Activated CD4-positive, CD25-positive, alpha-beta regulatory T cell treated with anti-CD3 and anti-CD28 coated beads, Interleukin-2, amount 50 U/mL, for 72 hours (primary cell): Measurements from ENCODE around the gene NXNL1.

Experiments
- DNase-seq: peaks from one replicate; pipeline ENCODE4 v3.0.0; 2021

Gene NXNL1

DNA sequence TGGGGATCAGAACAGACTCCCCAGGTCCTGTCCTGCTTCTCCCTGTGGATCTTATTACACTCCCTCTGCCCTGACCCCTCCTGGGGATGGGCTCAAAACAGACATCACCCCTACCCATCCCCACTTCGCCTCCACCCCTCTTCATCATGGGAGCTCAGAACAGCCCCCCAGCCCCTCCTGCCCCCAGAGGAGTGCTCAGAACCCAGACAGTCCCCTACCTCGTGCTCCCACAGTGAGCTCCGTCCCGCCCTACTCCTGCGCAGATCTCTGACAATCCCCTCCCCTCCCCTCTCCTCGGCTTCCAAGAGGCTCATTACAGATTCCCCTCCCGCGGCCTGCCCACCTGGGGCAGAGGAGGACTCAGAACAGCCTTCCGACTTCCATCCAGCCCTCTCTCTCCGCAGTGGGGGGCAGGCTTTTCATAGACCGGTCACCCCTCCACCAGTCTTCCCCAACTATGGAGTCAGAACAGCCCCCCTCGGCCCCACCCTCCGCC is 6.1 kb downstream of the NXNL1 start:
- no peak for DNase-seq

GRCh38 chr19:17451820-17452219 is 8.9 kb downstream of the NXNL1 start:
- no peak for DNase-seq

GRCh38 chr19:17450264-17451075 is 10.3 kb downstream of the NXNL1 start:
- DNase-seq, result no peak

GRCh38 chr19:17448131-17448967 is 12.4 kb downstream of the NXNL1 start, which contains the start of gene TMEM221:
Gene TMEM221, minus strand, starts transcription at chr19:17448668. Its CDS starts 206 bp downstream, at chr19:17448462.
- peak; percentile 48 for DNase-seq

GRCh38 chr19:17447704-17448130 is 13.0 kb downstream of the NXNL1 start:
- no peak for DNase-seq

- DNase-seq, result no peak
These were observed 15.1 kb downstream of the NXNL1 start for GRCh38 chr19:17445526-17446165.

DNA sequence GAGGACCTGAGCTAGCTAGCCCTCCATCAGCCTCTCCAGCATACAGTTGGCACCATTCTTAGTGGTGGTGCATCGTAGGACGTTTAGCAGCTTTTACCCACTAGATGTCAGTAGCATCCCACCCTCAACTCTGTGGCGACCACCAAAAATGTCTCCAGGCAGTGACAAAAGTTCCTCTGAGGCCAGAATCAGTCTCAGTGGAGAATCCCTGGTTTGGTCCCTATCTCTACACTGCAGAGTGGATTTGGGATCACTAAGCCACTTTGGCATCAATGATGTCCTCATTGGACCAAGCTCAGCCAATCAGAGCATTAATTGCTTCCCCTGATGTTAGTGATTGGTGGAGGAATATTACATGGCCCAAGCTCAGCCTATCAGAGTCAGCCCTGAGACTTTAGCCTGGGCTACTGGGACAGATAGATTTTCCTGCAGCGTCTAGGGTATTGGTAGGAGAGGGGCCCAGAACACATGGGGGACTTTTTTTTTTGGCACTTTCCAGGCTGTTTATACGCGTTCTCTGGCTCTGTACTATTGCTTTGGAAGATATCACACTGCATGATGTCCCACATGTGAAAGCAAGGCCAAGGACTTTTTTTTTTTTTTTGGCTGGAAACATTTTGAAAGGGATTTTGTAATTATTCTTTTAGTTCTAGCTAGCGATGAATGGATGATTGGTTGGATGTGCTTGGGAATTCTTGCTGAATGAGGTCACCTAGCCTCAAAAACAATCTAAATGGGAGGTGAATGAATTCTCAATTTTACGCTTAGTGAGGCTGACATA is 19.3 kb downstream of the NXNL1 start:
- DNase-seq, result no peak

GRCh38 chr19:17436874-17437267 is 23.9 kb downstream of the NXNL1 start:
- DNase-seq, result no peak

DNA sequence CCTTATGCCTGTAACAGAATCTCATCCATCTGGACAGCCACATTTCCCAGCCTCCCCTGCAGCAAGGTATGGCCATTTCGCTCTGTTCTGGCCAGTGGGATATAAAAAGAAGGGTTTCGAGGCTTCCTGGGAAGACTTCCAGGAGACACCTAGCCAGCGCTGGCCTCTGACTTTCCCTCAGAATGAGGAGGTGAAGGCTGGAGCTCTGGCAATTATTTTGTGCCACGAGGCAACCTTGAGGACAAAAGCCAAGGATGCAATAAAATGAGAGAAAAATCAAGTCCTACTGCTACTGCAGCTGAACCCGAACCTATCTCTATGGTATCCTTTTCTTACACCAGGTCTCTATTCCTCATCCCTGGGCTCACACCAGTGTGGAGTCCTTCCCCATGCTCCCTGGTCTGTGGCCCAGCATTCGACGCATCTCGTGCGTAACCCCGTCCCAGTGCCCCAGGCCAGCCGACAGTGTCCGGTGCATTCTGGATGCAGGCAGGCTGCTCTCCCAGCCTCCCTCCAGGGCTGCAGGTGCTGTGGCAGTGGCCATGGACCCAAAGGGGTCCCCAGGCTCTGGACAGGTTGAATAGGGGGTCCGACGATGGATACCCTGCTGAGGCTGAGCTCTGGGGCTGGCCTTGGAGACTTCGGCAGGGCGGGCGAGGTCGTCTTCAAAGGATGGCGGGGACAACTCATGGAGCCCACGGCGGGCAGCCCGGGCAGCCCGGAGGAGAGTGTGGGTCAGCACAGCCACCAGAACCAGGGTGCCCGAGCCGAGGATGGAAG is 24.4 kb downstream of the NXNL1 start:
- DNase-seq, result no peak

DNA sequence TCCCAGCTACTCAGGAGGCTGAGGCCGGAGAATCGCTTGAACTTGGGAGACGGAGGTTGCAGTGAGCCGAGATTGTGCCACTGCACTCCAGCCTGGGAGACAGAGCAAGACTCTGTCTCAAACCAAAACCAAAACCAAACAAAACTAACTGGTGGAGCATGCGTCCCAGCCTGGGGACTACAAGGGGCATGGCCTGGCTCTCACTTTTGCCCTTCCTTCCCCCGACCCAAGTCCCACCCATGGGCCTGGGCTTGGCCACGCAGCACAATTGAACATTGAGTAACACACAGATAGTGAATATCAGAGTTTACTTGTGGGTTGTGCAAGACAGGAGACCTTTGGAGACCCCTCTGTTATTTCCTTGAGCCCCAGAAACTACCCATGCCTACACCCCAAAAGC is 25.5 kb downstream of the NXNL1 start:
- DNase-seq, result no peak

GRCh38 chr19:17431417-17431816 is 29.3 kb downstream of the NXNL1 start:
- no peak for DNase-seq

GRCh38 chr19:17429641-17430113 is 31.0 kb downstream of the NXNL1 start:
- no peak for DNase-seq

- DNase-seq, result peak; percentile 33
These were observed 35.9 kb downstream of the NXNL1 start for GRCh38 chr19:17424743-17425365.

GRCh38 chr19:17423429-17424208 is 37.1 kb downstream of the NXNL1 start:
- DNase-seq, result no peak

GRCh38 chr19:17421942-17422341 is 38.8 kb downstream of the NXNL1 start:
- DNase-seq, result no peak

DNA sequence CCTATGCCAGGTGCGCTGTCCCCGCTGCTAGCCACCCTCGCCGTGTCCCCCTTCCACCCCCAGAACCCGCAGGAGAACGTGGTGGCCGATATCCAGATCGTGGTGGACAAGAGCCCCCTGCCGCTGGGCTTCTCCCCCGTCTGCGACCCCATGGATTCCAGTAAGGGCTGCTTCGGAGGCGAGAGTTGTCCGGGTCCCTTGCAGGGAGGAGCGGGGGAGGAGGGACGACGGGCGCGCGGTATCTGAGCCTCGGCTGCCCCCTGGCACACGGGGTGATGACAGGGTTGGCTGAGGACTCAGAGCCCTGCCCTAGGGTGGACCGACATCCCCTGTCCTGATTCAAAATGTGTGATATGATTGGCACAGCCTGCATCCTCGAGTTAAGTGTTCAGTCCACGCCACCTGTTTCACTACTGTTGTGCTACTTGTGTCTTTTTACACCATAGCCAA is 40.2 kb downstream of the NXNL1 start:
- peak; percentile 48 for DNase-seq

DNA sequence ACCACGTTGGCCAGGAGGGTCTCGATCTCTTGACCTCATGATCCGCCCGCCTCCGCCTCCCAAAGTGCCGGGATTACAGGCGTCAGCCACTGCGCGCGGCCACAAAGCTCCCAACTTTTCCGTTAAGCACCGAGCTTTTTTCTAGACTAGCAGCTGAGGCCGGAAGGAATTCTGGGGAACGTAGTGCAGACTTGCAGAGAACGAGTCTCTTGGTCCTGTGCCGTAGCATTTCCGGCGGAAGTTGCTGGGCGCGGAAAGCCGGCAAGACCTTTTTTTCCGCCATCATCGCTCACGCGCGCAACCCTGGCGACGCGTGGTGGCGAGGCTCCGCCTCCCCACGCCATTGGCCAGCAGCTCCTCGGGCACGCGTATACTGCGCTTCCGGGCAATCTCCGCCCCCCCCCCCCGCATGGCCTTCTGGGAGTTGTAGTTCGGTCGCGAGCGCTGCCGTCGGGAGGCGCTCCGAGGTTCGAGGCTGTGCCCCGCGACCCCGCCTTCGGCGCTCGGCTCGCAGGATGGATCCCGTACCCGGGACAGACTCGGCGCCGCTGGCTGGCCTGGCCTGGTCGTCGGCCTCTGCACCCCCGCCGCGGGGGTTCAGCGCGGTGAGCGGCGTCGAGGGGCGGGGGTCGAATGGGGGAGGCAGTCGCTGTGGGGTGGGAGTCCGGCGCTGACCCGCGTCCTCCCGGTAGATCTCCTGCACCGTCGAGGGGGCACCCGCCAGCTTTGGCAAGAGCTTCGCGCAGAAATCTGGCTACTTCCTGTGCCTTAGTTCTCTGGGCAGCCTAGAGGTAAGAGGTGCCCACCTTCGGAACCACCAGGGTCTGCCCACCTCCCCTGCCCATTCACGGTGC is 40.9 kb downstream of the NXNL1 start, which contains the start of gene MVB12A:
Gene MVB12A, plus strand, starts transcription at position 427 of the 854 bp plus-strand sequence. Its CDS starts 89 bp downstream, at position 516.
- peak; percentile 92 for DNase-seq

DNA sequence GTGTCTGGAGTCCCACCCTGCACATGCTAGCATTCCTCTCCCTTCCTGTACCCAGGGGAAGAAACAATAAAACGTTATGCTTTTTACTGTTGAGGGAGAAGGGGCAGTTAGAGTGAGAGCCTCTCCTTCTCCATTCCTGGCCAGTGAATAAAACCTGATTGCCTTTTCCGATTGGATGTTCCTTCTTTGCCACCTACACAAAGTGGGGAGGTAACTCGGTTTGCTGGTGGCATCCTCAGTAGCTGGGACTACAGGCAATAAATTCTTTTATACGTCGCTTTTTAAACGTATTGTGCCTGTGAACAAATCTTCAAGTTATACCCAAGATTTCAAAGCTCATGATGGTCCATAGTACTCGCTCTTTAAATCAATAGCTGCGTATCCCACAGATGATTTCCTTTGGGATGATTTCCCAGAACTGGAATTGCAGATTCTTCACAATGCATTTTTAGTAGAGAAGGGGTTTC is 41.5 kb downstream of the NXNL1 start:
- DNase-seq, result no peak

GRCh38 chr19:17418710-17419109 is 42.0 kb downstream of the NXNL1 start:
- DNase-seq, result no peak
